IMR-90 (cell line): ENCODE data around the gene ADGRF3. TPM values are rescaled to one million over a fixed set of nuclear protein-coding genes. Genes with fewer than 3 reads are reported as not detected.

Experiments
- ATAC-seq: fragments of 200-7000 bp; cut with Tn5 transposase; 2 replicates; pipeline ENCODE4 v1.9.1; 2020; ENCODE audit warnings: low read depth, mild to moderate bottlenecking, moderate library complexity
- BruUV-seq: library from RNA; stranded (reverse); fragments of 400-500 nt; replicated peaks from 2 replicates; lab custom pipeline; 2021; lab: Mats Ljungman, UMichigan
- CTCF ChIA-PET: fragments of 300-600 bp; formaldehyde crosslinking; extraction: SDS; loops from one replicate; lab custom pipeline; 2021; ENCODE audit warnings: antibody characterized with exemption; lab: Yijun Ruan, JAX
- POLR2A ChIA-PET: fragments of 300-600 bp; sonication (Branson Sonifier 250); formaldehyde crosslinking; loops from one replicate; lab custom pipeline; 2022; ENCODE audit warnings: antibody characterized with exemption; ENCODE audit not compliant: unreplicated experiment; lab: Charles Lee
- DNase-seq: peaks from one replicate; pipeline ENCODE4 v3.0.0; 2013
- H2AFZ ChIP-seq: replicated peaks from 2 replicates; pipeline ENCODE3; 2013; ENCODE audit warnings: low read length, mild to moderate bottlenecking; ENCODE audit not compliant: poor library complexity
- H2AK5ac ChIP-seq: 2 replicates; pipeline ENCODE4 v1.6.1; 2013; ENCODE audit warnings: low read depth, low read length, inconsistent platforms
- H2AK9ac ChIP-seq: replicated peaks from 2 replicates; pipeline ENCODE3; 2013; ENCODE audit warnings: mild to moderate bottlenecking, low read depth, low read length, moderate library complexity; ENCODE audit not compliant: poor library complexity
- H2BK120ac ChIP-seq: 2 replicates; pipeline ENCODE4 v1.6.1; 2013; ENCODE audit warnings: low read depth, low read length, inconsistent platforms
- H2BK15ac ChIP-seq: 3 replicates; pipeline ENCODE4 v1.6.1; 2013; ENCODE audit warnings: low read depth, low read length, inconsistent platforms
- H2BK20ac ChIP-seq: 2 replicates; pipeline ENCODE4 v1.6.1; 2013; ENCODE audit warnings: low read depth, mild to moderate bottlenecking, inconsistent platforms, low read length, moderate library complexity
- H2BK5ac ChIP-seq: 2 replicates; pipeline ENCODE4 v1.6.1; 2013; ENCODE audit warnings: mild to moderate bottlenecking, low read depth, low read length, inconsistent platforms; ENCODE audit not compliant: poor library complexity, severe bottlenecking
- H3K14ac ChIP-seq: replicated peaks from 2 replicates; pipeline ENCODE4 v1.6.1; 2013; ENCODE audit warnings: low read depth, low read length, inconsistent platforms
- H3K18ac ChIP-seq: 2 replicates; pipeline ENCODE4 v1.6.1; 2013; ENCODE audit warnings: low read depth, low read length, control low read depth
- H3K23ac ChIP-seq: 2 replicates; pipeline ENCODE4 v1.6.1; 2013; ENCODE audit warnings: low read depth, low read length, inconsistent platforms
- H3K27ac ChIP-seq: 2 replicates; pipeline ENCODE4 v1.5.1; 2013; ENCODE audit warnings: mild to moderate bottlenecking, control low read depth, low read length; ENCODE audit not compliant: insufficient read depth
- H3K27me3 ChIP-seq: 2 replicates; pipeline ENCODE4 v1.6.1; 2013; ENCODE audit warnings: low read length; ENCODE audit not compliant: control insufficient read depth, insufficient read depth
- H3K36me3 ChIP-seq: 2 replicates; pipeline ENCODE4 v1.6.1; 2013; ENCODE audit warnings: low read length, mixed read lengths; ENCODE audit not compliant: control insufficient read depth, insufficient read depth
- H3K4ac ChIP-seq: 2 replicates; pipeline ENCODE4 v1.6.1; 2013; ENCODE audit warnings: low read depth, low read length, inconsistent platforms
- H3K4me1 ChIP-seq: 2 replicates; pipeline ENCODE4 v1.6.1; 2013; ENCODE audit warnings: low read length, mixed read lengths; ENCODE audit not compliant: control insufficient read depth, insufficient read depth
- H3K4me2 ChIP-seq: 2 replicates; pipeline ENCODE4 v1.6.1; 2013; ENCODE audit warnings: low read depth, mild to moderate bottlenecking, control low read depth, low read length, moderate library complexity
- H3K4me3 ChIP-seq: 2 replicates; pipeline ENCODE4 v1.5.1; 2013; ENCODE audit warnings: low read depth, mild to moderate bottlenecking, control low read depth, low read length, moderate library complexity; ENCODE audit not compliant: insufficient read depth
- H3K56ac ChIP-seq: 2 replicates; pipeline ENCODE4 v1.6.1; 2013; ENCODE audit warnings: low read length, inconsistent platforms; ENCODE audit not compliant: insufficient read depth; ENCODE audit errors: extremely low read depth
- H3K79me1 ChIP-seq, 2 experiments: 2 replicates each; pipeline ENCODE4 v1.6.1; 2013; ENCODE audit warnings: low read length in 2 of 2, inconsistent platforms in 1 of 2, low read depth in 1 of 2
- H3K9ac ChIP-seq: 2 replicates; pipeline ENCODE4 v1.6.1; 2013; ENCODE audit warnings: low read depth, low read length, control low read depth
- H3K9me1 ChIP-seq: 2 replicates; pipeline ENCODE4 v1.6.1; 2013; ENCODE audit warnings: low read length, inconsistent platforms; ENCODE audit not compliant: insufficient read depth
- H3K9me3 ChIP-seq: 2 replicates; pipeline ENCODE4 v1.6.1; 2013; ENCODE audit warnings: low read length; ENCODE audit not compliant: control insufficient read depth, insufficient read depth
- H4K20me1 ChIP-seq: 2 replicates; pipeline ENCODE4 v1.6.1; 2013; ENCODE audit warnings: low read length, inconsistent platforms; ENCODE audit not compliant: insufficient read depth
- H4K5ac ChIP-seq: 2 replicates; pipeline ENCODE4 v1.6.1; 2013; ENCODE audit warnings: mild to moderate bottlenecking, low read depth, low read length, control low read depth
- H4K8ac ChIP-seq, 2 experiments: 2 replicates each; pipeline ENCODE4 v1.6.1; 2013; ENCODE audit warnings: low read depth in 2 of 2, low read length in 2 of 2, control low read depth in 1 of 2, inconsistent platforms in 1 of 2
- H4K91ac ChIP-seq: 2 replicates; pipeline ENCODE4 v1.6.1; 2013; ENCODE audit warnings: low read depth, low read length, inconsistent platforms; ENCODE audit not compliant: insufficient read depth
- BHLHE40 ChIP-seq: fragments of 150-350 bp; IDR thresholded peaks from 2 replicates; pipeline ENCODE4 v1.6.1; 2016; ENCODE audit warnings: mild to moderate bottlenecking, low read depth, low read length
- CEBPB ChIP-seq: IDR thresholded peaks from 2 replicates; pipeline ENCODE4 v1.6.1; 2012; ENCODE audit warnings: low read depth, low read length, improper control_type of control experiment
- CHD1 ChIP-seq: IDR thresholded peaks from 2 replicates; pipeline ENCODE4 v1.6.1; 2012; ENCODE audit warnings: low read depth, low read length, improper control_type of control experiment
- FOS ChIP-seq: fragments of 150-350 bp; IDR thresholded peaks from 2 replicates; pipeline ENCODE4 v1.6.1; 2016; ENCODE audit warnings: low read depth, low read length
- MAFK ChIP-seq: IDR thresholded peaks from 2 replicates; pipeline ENCODE4 v1.6.1; 2012; ENCODE audit warnings: low read depth, low read length, improper control_type of control experiment
- MAZ ChIP-seq: IDR thresholded peaks from 2 replicates; pipeline ENCODE4 v1.6.1; 2012; ENCODE audit warnings: low read depth, mild to moderate bottlenecking, low read length, improper control_type of control experiment, moderate library complexity, borderline replicate concordance
- MXI1 ChIP-seq: IDR thresholded peaks from 2 replicates; pipeline ENCODE4 v1.6.1; 2012; ENCODE audit warnings: low read depth, mild to moderate bottlenecking, low read length, moderate library complexity, borderline replicate concordance
- NFE2L2 ChIP-seq: fragments of 150-350 bp; IDR thresholded peaks from 2 replicates; pipeline ENCODE4 v1.6.1; 2016; ENCODE audit warnings: low read depth, mild to moderate bottlenecking, low read length
- POLR2A ChIP-seq: IDR thresholded peaks from 2 replicates; pipeline ENCODE4 v1.6.1; 2012; ENCODE audit warnings: mild to moderate bottlenecking, low read depth, low read length
- RAD21 ChIP-seq: IDR thresholded peaks from 2 replicates; pipeline ENCODE4 v1.6.1; 2012; ENCODE audit warnings: low read length, improper control_type of control experiment
- RCOR1 ChIP-seq: IDR thresholded peaks from 2 replicates; pipeline ENCODE4 v1.6.1; 2012; ENCODE audit warnings: mild to moderate bottlenecking, low read length, improper control_type of control experiment; ENCODE audit not compliant: insufficient replicate concordance
- RFX5 ChIP-seq: IDR thresholded peaks from 2 replicates; pipeline ENCODE4 v1.8.0; 2012; ENCODE audit warnings: low read depth, mild to moderate bottlenecking, low read length, moderate library complexity
- SMC3 ChIP-seq: fragments of 150-350 bp; IDR thresholded peaks from 2 replicates; pipeline ENCODE4 v1.6.1; 2016; ENCODE audit warnings: low read depth, mild to moderate bottlenecking, antibody characterized with exemption, low read length, moderate library complexity
- WGBS, 2 experiments: methylation state at CpG; one replicate each; pipeline versions ENCODE4 v1.1.5 to v1.1.7; 2013; ENCODE audit warnings: missing lambda C conversion rate in 2 of 2; ENCODE audit not compliant: insufficient read length in 1 of 2; ENCODE audit errors: extremely low coverage in 2 of 2; 5-methylcytosine and 5-hydroxymethylcytosine counted together
- dilution Hi-C: fragments of 300-500 bp; cut with HindIII; formaldehyde crosslinking; loops from one replicate; pipeline ENCODE4 v1.14.3; 2018; ENCODE audit warnings: low sequenced_read_pairs; ENCODE audit not compliant: unreplicated experiment
- in situ Hi-C: fragments of 300-500 bp; cut with MboI; formaldehyde crosslinking; loops from 3 replicates; pipeline ENCODE4 v1.14.3; 2019; ENCODE audit warnings: low sequenced_read_pairs, inconsistent platforms, mixed read lengths
- intact Hi-C: fragments of 100-400 bp; cut with micrococcal nuclease; formaldehyde crosslinking; loops from 2 replicates; pipeline ENCODE4 v1.10.0; 2022
- polyA plus RNA-seq, 3 experiments: library from polyadenylated mRNA; depleted of rRNA; stranded (reverse); fragments of >200 nt; gene quantifications; 2 replicates each; pipeline ENCODE4 v1.2.3, GENCODE V29; 2012; ENCODE audit warnings: low replicate concordance in 1 of 3
- total RNA-seq: library from RNA; depleted of rRNA; stranded (reverse); fragments of >200 nt; gene quantifications from 2 replicates; pipeline ENCODE4 v1.2.3, GENCODE V29; 2012
- TF ChIP-seq, protein P1 (sequence below): conservative IDR thresholded peaks from 2 replicates; pipeline ENCODE4 v1.5.1; 2012; ENCODE audit warnings: mild to moderate bottlenecking, low read depth, low read length, improper control_type of control experiment
- TF ChIP-seq, protein P2 (sequence below): fragments of 150-350 bp; IDR thresholded peaks from 2 replicates; pipeline ENCODE4 v1.6.1; 2017; ENCODE audit warnings: mild to moderate bottlenecking, antibody characterized with exemption, low read length, low read depth
- TF ChIP-seq, protein P3 (sequence below): fragments of 150-350 bp; IDR thresholded peaks from 2 replicates; pipeline ENCODE4 v1.6.1; 2016; ENCODE audit warnings: low read depth, mild to moderate bottlenecking, low read length, moderate library complexity, borderline replicate concordance

Gene ADGRF3
- total and polyA plus RNA-seq, 2 of the 4 experiments (the other 2 are of a cell fraction) = 0.15 TPM; not detected in 1

DNA sequence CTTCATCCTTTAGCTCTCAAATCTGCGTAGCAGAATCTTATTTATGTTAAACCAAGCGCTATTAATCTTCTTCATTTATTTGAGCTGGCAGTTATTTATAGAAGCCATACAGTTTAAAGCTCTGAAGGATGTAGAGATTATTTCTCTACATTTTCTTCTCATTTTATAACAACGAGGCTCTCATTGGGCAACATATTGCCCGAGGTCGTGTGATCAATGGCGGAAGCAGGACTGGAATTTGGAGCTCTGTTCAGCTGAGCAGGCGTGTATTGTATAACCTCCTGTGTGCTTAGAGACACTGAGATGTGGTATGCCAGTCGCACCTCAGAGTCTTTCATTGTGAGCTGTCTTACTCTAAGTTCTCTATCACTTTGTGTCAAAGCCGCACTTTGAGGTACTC, 37.6 kb upstream of the ADGRF3 start:
- no peak overlapping the region for H3K9ac ChIP-seq
- H2AK9ac ChIP-seq = no peak overlapping the region
- CTCF ChIA-PET = interaction anchor here (0.6 to 1.1 kb wide), 2 partner anchors 9 to 65 kb away, joined by 3 to 5 read pairs; no protein-coding TSS in a partner anchor
- no peak overlapping the region for H2BK15ac ChIP-seq
- no peak overlapping the region for H2BK20ac ChIP-seq
- H3K9me3 ChIP-seq = no peaks in the 10 kb centered on the region
- H3K56ac ChIP-seq = no peak overlapping the region
- no peak overlapping the region for H2AK5ac ChIP-seq
- no peak overlapping the region for H3K18ac ChIP-seq
- DNase-seq (no peak), ATAC-seq (no peak)
- no peak overlapping the region for H2AFZ ChIP-seq
- H3K23ac ChIP-seq = no peak overlapping the region
- no peak overlapping the region for H3K27ac ChIP-seq
- H2BK5ac ChIP-seq = no peak overlapping the region
- dilution Hi-C loops (no loop called here), intact Hi-C loops (no loop called here), in situ Hi-C loops (no loop called here)
- no peak overlapping the region for H4K5ac ChIP-seq
- H4K20me1 ChIP-seq = no peaks in the 10 kb centered on the region
- no peak overlapping the region for H3K4me2 ChIP-seq
- no peak overlapping the region for H3K14ac ChIP-seq
- H3K4me3 ChIP-seq = no peak overlapping the region
- POLR2A ChIA-PET = no interaction called here
- no TSS peak for BruUV-seq
- WGBS, 2 experiments = 90% methylated on average over 2 of the region's 9 CpGs; no CpG with 5 or more reads in 1 of the 2 experiments
- H3K36me3 ChIP-seq = peaks cover 5% of the 10 kb centered on the region; the same call in 1 of the 2 replicates
- no peak overlapping the region for H4K91ac ChIP-seq
- no peaks in the 10 kb centered on the region for H3K4me1 ChIP-seq
- H3K79me1 ChIP-seq = peaks cover 3 to 4% of the 10 kb centered on the region in 2 experiments; a peak in 3 of 4 replicates
- H3K4ac ChIP-seq = no peak overlapping the region
- no peak overlapping the region for H4K8ac ChIP-seq
- no peaks in the 10 kb centered on the region for H3K27me3 ChIP-seq
- H3K9me1 ChIP-seq = no peaks in the 10 kb centered on the region
- H2BK120ac ChIP-seq = no peak overlapping the region
- TF ChIP-seq RFX5 (no peak), CHD1 (no peak), MAFK (no peak), MAZ (no peak), FOS (no peak), BHLHE40 (no peak), CEBPB (no peak), RCOR1 (no peak), NFE2L2 (no peak), POLR2A (no peak), SMC3 (no peak), MXI1 (no peak), RAD21 (no peak)
- TF ChIP-seq, protein P1, sequence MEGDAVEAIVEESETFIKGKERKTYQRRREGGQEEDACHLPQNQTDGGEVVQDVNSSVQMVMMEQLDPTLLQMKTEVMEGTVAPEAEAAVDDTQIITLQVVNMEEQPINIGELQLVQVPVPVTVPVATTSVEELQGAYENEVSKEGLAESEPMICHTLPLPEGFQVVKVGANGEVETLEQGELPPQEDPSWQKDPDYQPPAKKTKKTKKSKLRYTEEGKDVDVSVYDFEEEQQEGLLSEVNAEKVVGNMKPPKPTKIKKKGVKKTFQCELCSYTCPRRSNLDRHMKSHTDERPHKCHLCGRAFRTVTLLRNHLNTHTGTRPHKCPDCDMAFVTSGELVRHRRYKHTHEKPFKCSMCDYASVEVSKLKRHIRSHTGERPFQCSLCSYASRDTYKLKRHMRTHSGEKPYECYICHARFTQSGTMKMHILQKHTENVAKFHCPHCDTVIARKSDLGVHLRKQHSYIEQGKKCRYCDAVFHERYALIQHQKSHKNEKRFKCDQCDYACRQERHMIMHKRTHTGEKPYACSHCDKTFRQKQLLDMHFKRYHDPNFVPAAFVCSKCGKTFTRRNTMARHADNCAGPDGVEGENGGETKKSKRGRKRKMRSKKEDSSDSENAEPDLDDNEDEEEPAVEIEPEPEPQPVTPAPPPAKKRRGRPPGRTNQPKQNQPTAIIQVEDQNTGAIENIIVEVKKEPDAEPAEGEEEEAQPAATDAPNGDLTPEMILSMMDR = no peak
- TF ChIP-seq, protein P2, sequence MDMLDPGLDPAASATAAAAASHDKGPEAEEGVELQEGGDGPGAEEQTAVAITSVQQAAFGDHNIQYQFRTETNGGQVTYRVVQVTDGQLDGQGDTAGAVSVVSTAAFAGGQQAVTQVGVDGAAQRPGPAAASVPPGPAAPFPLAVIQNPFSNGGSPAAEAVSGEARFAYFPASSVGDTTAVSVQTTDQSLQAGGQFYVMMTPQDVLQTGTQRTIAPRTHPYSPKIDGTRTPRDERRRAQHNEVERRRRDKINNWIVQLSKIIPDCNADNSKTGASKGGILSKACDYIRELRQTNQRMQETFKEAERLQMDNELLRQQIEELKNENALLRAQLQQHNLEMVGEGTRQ = no peak
- TF ChIP-seq, protein P3, sequence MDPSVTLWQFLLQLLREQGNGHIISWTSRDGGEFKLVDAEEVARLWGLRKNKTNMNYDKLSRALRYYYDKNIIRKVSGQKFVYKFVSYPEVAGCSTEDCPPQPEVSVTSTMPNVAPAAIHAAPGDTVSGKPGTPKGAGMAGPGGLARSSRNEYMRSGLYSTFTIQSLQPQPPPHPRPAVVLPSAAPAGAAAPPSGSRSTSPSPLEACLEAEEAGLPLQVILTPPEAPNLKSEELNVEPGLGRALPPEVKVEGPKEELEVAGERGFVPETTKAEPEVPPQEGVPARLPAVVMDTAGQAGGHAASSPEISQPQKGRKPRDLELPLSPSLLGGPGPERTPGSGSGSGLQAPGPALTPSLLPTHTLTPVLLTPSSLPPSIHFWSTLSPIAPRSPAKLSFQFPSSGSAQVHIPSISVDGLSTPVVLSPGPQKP = no peak
